HG02981 (cell line): ENCODE measurements around the gene CPA3.
A peak's percentile ranks its signal among the peaks of the same experiment; 100 is the strongest.

ENCODE experiments used
- ATAC-seq: cut with Tn5 transposase; IDR thresholded peaks from one replicate; pipeline ENCODE4 v1.9.1; 2021; ENCODE audit warnings: mild to moderate bottlenecking, moderate library complexity; ENCODE audit not compliant: unreplicated experiment

Gene CPA3

DNA sequence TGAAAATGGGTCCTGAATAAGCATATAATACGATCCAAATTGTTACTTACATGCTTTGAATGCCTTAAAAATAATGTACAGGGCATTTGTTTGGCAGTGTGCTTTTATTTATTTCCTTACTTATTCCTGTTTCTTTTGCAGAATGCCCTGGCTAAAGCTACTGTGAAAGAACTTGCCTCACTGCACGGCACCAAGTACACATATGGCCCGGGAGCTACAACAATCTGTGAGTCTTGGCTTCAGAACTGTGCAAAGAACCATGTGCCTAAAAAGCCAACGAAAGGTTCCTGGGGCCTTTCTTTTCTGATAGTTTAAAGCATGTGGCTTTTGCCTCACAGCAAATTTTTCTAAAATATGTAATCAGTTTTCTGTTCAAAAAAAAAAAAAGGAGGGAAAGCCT is 7.8 kb upstream of the CPA3 start:
- ATAC-seq = no peak

DNA sequence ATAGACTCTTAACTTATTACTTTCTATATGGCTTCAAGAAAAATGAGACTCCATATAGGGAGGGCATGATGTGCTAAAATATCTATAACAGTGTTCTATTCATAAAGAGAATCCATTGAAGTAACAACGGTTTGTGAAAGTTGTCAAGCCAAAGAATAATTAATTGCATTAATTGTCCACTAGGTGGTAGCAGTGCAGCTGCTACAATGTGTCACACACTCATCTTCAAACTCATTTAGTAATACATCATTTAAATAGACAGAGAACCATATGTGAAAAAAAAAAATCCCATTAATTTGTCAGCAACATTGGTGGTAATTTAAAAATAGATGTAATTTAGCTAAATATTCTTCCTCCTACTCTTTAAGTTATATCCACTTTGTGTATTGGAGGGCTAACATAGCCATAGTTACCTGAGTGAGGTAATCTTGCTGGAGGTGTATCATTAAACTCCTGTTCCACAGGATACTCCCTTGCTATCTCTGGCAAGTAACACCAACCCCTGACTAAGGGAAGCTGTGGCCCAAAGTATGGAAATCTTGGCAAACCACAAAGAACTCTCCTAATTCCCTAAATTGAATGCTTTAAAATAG is 3.7 kb upstream of the CPA3 start:
- peak; percentile 65 for ATAC-seq

DNA sequence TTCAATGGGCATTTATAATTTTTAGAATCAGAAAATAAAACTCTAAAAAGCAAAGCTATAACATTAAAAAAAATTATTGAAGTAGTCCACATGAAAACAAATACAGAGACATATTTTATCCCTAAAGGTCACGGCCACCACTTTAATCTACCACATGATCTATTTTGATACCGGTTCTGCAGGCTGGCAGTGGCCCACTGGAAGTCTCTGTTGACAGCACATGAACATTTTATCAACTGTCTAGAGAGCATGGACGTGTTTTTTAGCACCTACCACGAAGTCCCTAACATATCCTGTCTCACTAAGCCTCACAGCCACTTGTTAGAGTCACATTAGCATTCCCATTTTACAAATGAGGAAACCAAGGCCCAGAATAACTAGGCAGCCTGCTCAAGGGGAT is 1.8 kb upstream of the CPA3 start:
- ATAC-seq = no peak

DNA sequence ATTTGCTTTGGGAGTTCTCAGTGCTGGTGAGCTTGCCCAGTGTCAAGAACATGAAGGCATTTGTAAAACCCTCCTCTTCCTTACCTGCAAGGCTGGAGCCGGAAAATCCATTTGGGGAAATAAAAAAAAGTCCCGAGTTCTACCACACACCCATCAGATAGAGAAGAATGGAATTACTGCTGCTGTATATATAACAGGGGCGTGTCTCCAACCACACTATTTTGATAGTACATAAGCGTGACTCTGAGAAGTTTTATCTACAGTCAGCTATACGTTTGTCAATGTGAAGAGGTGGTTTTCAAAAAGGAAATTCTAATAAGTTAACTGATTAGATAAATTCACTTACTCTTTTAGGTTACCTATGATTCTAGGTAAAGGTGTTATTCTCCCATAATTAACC is 1.3 kb upstream of the CPA3 start:
- no peak for ATAC-seq

DNA sequence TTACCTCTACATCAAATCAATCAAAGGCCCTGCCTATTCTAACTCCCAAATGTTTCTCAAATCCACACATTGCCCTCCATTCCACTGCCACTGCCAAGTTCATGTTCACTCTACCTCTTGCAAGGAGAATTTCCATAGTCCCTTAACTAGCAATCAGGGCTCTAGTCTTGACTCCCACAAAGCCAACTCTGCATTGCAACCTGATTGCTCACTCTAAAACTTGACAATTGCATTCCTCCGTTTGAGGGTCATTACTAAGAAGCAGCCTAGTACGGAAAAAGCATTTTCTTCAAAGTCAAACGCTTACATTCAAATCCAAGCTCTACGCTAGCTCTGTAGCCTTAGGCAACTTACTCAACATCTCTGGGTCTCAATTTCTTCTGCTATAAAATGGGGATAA is 1.2 kb downstream of the CPA3 start:
- ATAC-seq = no peak

DNA sequence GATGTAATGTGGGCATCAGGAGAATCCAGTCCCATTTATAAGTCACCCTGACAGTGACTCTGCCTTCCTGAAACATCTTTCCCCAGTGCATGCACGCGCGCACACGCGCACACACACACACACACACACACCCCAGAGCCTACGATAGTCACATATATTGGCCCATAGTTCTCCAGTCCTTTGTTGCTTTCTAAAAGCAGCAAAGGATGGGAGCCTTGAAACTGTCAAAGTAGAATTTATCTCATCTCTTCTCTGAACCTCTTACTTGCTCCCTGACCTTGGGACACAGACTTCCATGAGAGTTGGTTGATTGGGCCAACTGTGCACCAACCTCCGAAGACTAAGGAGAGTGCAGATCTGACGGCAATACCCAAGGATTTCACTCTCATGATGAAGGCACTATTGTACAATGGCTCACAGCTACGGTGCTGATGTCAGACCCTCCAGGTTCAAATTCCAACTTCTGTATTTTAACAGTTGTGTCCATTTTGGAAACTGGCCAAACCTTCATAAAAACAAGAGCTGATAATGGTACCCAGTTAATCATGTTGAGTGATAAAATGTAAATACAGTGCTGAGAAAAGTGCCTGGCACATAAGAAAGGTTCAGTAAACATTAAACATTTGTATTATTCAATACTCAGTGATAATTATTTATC is 8.3 kb downstream of the CPA3 start:
- ATAC-seq = no peak

DNA sequence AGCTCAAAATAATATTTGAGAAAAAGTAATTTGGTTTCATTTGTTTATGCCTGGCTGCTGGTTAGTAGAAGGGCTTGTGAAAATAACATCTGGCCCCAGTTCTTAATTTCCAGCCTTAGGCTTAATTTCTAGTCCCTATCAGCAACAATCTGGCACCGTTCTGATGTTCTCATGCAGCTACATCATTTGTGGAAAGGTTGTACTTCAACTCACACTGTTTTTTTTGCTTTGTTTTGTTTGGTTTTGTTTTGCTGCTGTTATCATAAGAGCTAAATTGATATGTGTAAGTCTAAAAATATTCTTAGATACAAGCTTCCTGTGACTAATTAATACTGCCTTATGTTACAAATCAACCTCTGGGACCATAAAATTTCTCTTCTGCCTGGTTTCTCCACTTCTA is 8.9 kb downstream of the CPA3 start:
- no peak for ATAC-seq

DNA sequence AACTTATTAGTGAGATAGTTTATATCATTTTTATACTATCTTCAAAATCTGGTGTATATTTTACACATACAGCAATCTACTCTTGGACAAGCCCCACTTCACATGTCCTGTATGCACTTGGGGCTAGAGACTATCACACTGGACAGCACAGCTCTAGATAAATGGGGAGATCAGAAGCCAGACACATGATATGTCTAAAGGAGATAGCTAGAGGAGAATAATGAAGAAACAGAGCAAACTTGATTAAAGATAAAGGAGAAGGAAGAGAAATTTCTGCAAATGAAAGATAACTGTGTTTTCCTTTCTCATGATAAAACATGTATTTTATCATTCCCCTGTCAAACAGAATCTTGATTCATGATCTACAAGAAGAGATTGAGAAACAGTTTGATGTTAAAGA is 13.0 kb downstream of the CPA3 start:
- ATAC-seq = no peak

DNA sequence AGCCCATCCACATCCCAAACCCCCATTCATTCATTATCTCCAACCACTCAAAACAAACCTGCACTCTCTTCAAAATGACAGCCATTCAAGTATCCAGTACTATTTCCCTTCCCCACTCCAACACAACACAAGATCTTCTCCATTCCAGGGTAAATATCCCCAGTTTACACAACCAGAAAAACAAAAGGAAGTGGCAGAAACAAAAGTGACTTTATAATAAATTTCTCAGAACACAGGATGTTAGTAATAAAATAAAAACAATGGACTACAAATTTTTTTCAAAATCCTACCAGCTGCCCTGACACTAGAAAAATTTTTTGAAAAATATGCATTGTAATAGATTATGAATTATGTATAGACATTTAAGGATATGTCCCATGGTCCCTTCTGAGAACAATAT is 14.2 kb downstream of the CPA3 start:
- no peak for ATAC-seq

DNA sequence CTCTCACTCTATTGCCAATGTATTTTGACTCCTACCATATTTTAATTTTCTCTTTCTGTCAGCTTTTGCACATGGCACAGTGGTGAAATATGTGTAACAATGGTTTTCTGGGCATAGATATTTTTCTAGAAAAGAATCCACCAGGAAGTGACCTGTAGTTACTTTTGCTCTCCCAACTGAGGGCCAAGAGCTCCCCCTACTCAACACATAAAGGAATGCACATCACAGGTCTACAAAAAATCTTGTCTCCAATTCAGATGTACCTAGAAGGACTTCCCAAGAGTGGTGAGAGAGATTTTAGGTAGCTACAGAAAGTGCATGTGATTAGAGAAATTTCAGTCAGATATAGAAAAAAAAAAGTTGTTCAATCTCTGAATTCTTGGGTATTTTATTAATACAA is 15.6 kb downstream of the CPA3 start:
- no peak for ATAC-seq

DNA sequence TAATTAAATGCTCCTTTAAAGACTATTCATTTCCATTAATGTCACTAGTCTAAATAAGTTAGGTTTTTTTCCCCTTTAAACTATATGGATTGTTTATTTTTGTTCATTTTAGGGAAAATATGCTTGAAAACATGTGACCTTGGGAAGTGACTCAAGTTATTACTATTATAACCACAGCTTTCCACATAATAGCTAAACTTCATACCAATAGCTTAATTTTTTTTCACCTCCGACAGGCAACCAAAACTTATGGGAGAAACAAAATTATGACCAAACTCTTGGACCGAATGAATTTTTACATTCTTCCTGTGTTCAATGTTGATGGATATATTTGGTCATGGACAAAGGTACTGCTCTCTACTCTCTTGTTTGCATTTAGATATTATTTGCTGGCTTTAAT is 16.2 kb downstream of the CPA3 start:
- no peak for ATAC-seq

DNA sequence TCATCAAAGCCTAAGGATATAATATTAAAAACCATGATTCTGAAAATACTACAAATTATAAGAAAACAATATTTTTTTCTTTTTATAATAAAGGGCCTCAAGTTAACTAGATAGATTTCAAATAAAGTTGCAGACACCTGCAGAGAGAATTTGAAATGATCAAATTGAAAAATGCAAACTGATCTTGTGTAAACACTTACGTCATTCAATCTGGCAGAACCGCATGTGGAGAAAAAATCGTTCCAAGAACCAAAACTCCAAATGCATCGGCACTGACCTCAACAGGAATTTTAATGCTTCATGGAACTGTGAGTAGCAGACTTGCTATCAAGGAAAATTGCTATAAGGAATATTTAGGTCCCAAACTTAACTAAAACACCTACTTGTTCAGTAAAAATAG is 17.2 kb downstream of the CPA3 start:
- ATAC-seq = no peak

DNA sequence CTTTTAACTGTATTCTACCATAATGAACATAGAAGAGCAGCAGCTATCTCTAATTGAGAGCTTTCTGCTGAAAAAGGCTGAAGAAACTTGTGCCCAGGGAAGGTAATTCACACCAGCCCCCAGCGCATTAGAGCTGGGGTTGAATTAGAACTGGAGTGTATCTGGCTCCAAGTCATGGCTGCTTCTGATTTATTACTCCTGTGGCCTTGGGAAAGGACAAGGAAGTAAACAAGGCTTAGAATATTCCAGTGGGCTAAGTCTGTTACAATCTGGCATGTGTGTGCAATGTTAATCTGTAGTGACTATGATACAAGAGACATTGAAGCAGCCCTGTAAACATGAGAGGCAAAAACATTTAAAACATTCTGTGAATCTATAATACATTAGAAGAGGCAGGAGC is 18.1 kb downstream of the CPA3 start:
- ATAC-seq = no peak

DNA sequence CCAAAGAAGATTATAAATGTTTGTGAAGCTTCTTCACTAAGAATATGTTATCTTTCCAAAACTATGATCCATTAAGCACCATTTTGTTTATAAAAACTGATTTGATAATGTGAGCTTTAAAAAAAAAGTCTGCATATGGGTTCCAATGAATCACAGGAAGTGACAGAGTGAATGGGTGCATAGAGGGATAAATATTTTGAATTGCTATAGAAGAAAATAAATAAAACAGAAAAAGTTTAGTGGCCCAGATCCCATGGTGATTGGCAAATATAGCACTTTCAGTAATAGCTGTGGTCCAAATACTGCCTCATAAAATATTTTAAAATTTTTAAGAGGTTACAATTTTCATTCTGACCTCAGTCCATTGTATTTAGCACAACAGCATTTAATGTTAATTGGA is 19.2 kb downstream of the CPA3 start:
- ATAC-seq = no peak

DNA sequence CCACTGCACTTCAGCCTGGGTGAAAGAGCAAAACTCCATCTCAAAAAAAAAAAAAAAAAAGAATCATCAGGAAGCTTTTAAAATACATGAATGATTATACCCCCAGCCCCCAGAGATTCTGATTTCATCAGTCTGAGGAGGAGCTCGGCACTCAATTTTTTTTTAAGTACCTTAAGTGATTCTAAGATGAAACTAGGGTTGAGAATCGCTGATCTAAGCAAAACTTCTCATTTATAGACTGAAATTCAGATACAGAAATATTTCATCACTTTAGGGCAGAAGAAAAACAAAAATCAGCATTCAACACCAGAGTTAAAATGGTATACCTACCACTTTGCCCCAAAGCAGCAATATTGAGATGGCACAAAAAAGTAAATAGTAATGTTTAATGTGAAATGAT is 24.7 kb downstream of the CPA3 start:
- no peak for ATAC-seq

DNA sequence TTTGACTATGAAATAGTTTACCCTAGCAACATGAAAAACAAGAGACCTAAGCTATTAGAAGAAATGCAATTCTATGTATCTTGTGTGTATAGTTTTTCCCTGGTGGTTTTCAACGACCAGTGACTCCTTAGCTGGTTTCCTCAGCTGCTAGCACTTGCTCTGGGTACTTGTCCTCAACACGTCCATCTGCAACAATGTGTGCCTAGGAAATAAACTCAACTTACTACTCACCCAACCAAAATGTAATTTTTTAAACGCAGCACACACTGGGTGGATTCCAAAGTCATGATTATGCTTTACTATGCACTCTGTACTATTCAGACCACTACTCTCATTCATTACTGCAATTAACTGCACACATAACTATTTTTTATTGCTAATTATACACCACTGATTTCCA is 31.0 kb downstream of the CPA3 start:
- no peak for ATAC-seq

DNA sequence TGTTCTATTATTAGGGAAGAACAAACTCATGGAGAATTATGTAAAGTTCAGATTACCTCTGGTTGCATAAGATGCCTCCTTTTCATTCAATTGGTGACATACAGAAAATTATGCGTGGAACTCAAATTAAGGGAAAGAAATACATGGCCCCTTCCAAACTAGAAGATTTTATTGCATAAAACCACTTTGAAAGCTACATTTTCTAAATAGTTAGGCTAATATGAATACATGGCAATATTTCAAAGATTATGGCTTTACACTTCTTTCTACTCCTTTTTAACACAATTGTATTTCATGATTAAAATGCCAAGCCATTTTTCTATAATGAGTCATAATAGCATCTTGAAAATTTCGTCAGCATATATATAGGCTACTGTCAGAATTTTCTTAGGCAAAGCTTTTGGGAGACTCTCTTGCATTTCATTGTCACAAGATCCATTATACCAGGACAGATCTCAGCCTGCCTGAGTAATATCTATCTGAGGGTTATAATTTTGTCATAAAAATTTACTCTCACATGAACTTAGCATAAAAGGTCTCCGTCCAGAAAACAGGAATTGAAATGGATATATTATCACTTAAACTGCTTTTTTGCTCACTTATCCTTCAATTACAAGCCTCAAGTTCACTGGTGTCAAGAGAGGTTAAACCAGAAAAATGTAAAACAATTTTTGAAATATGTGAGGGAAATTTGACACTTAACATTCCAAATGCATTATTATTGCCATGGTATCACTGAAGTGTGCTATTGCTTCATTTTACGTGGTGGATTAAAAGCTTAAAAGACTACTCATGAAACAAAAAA is 37.1 kb downstream of the CPA3 start:
- ATAC-seq = no peak

DNA sequence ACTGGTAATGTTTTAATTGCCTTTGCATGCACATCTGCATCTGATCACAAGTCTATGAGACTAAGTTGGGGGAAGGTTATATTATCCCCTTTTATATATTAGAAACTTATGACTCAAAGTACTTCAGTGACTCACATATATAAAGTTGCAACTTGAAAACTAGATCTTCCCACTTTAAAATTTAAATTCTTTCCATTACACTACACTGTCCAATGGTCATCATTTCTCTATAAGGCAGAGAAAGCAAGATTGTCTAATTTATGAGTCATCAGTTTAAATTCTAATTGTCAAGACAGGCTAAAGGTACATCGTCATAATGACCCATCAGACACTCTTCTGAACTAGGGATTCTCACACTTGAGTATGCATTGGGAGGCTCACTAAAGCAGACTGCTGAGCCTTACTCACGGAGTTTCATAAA is 37.9 kb downstream of the CPA3 start:
- ATAC-seq = no peak

DNA sequence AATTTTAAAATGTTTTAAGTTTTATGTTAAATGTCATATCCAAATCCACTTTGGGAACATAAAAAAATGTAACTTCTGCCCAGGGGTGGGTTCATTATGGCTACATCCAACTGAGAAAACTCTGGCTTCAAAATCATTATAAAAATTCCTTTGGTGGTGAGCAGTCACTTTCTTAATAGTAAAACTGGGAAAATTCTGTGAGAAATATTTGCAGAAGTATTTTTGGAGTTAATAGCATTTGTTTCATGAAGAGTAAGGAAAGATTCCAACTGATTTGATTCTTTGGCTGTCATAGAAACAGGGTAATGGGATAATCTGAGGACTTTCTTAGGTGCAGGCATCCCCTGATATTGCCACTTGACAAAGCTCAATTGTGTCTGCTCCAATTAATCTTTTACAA is 38.8 kb downstream of the CPA3 start:
- no peak for ATAC-seq

DNA sequence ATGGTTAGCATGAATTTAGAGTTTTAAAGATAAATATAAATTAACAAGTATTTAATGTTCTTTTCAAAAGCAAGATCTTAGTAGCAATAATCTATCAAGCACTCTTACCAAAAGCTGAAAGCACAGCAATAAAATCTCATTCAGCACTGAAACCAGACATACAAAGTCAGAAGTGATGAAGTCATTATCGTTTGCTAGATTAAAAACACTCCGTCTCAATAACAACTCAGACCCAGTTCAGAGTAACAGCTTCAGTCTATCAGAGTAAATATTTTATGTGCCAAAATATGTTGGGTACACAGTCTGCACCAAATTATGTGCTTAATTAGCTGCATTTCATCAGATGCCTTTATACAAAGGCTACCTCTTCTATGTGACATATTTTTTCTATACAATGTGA is 41.6 kb downstream of the CPA3 start:
- ATAC-seq = no peak

DNA sequence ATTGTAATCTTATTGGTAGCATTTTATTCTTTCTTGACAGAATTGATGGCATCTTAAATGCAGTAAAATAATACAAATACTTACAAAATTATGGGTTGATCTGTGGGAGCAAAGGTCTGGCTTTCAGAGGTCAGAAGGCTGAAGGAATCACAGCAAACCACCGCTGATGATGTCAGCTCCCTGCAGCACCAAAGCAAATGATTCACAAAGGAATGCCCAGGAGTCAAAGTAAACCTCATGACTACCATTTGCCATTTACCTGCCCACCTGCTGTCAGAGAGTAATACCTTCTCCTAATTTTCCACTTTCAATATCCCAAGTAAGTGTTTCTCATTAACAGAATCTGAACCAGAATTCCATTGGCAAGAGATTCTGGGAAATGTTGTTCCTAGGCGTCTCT is 46.1 kb downstream of the CPA3 start:
- ATAC-seq = no peak

DNA sequence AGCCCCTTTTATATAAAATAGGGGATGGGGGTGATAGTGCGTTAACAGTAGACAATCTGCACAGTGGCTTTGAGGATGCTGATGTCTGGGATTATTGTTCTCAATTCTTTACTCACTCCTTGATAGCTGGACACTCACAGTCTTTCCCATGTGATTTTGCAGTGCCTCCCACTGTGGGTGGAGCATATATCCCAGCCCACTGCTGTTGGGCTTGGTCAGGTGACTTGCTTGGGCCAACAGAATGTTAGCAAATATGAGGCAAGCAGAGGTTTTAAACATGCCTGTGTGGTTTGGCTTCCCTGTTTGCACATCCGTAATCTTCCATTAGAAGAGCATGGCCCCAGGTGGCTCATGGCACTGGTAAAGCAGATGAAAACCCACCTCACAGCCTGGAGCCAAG is 46.5 kb downstream of the CPA3 start:
- no peak for ATAC-seq
